ENCODE results near the gene C1orf226. TPM values are rescaled to one million over a fixed set of nuclear protein-coding genes. Genes with fewer than 3 reads are reported as not detected.
"Not testable (repeated sequence)": the region's sequence is repeated elsewhere in the genome, so short reads cannot be mapped to it uniquely, and the experiment has no call there.

Gene C1orf226
- 10 to 100 TPM; 13.2 to 25.8 (median 19.5) TPM for polyA plus RNA-seq (ENCODE audit: insufficient read length in 4 of 4)

- no peak for DNase-seq (ENCODE audit: low read depth in 4 of 4, low spot score in 2 of 4)
Measured at GRCh38 chr1:162381383-162381782, at the start of gene C1orf226. Gene C1orf226 (plus strand): TSS chr1:162381728. CDS start chr1:162381902, 174 bp downstream.

GRCh38 chr1:162333991-162334390 is 47.5 kb upstream of the C1orf226 start:
- no peak for DNase-seq (ENCODE audit: low read depth in 4 of 4, low spot score in 2 of 4)

- DNase-seq (ENCODE audit: low read depth in 4 of 4, low spot score in 2 of 4): no peak
Measured at GRCh38 chr1:162335126-162335525, 46.4 kb upstream of the C1orf226 start.

- no peak for DNase-seq (ENCODE audit: low read depth in 4 of 4, low spot score in 2 of 4)
Measured at GRCh38 chr1:162336621-162337285, 44.8 kb upstream of the C1orf226 start.

- no peak for DNase-seq (ENCODE audit: low read depth in 4 of 4, low spot score in 2 of 4)
Measured at GRCh38 chr1:162342452-162342983, 39.0 kb upstream of the C1orf226 start.

GRCh38 chr1:162343470-162343869 is 38.1 kb upstream of the C1orf226 start:
- no peak for DNase-seq (ENCODE audit: low read depth in 4 of 4, low spot score in 2 of 4)

GRCh38 chr1:162347281-162347680 is 34.2 kb upstream of the C1orf226 start:
- no peak for DNase-seq (ENCODE audit: low read depth in 4 of 4, low spot score in 2 of 4)

GRCh38 chr1:162349635-162350330 is 31.7 kb upstream of the C1orf226 start:
- peak in 2 of 4 donors; percentile 28 to 39 for DNase-seq (ENCODE audit: low read depth in 4 of 4, low spot score in 2 of 4)

GRCh38 chr1:162351246-162351842 is 30.2 kb upstream of the C1orf226 start:
- DNase-seq (ENCODE audit: low read depth in 4 of 4, low spot score in 2 of 4): no peak

GRCh38 chr1:162351874-162352273 is 29.7 kb upstream of the C1orf226 start:
- DNase-seq (ENCODE audit: low read depth in 4 of 4, low spot score in 2 of 4): not testable (repeated sequence)

GRCh38 chr1:162353078-162353477 is 28.4 kb upstream of the C1orf226 start:
- DNase-seq (ENCODE audit: low read depth in 4 of 4, low spot score in 2 of 4): no peak

- no peak for DNase-seq (ENCODE audit: low read depth in 4 of 4, low spot score in 2 of 4)
Measured at GRCh38 chr1:162353702-162354101, 27.8 kb upstream of the C1orf226 start.

GRCh38 chr1:162357681-162358266 is 23.8 kb upstream of the C1orf226 start:
- no peak for DNase-seq (ENCODE audit: low read depth in 4 of 4, low spot score in 2 of 4)

- DNase-seq (ENCODE audit: low read depth in 4 of 4, low spot score in 2 of 4): no peak
Measured at GRCh38 chr1:162358928-162359327, 22.6 kb upstream of the C1orf226 start.

GRCh38 chr1:162359523-162360236 is 21.8 kb upstream of the C1orf226 start:
- no peak for DNase-seq (ENCODE audit: low read depth in 4 of 4, low spot score in 2 of 4)

- DNase-seq (ENCODE audit: low read depth in 4 of 4, low spot score in 2 of 4): no peak
Measured at GRCh38 chr1:162360237-162360873, 21.2 kb upstream of the C1orf226 start.

- no peak for DNase-seq (ENCODE audit: low read depth in 4 of 4, low spot score in 2 of 4)
Measured at GRCh38 chr1:162360874-162361260, 20.7 kb upstream of the C1orf226 start.

GRCh38 chr1:162361349-162361748 is 20.2 kb upstream of the C1orf226 start:
- DNase-seq (ENCODE audit: low read depth in 4 of 4, low spot score in 2 of 4): no peak

GRCh38 chr1:162363823-162364222 is 17.7 kb upstream of the C1orf226 start:
- no peak for DNase-seq (ENCODE audit: low read depth in 4 of 4, low spot score in 2 of 4)

- DNase-seq (ENCODE audit: low read depth in 4 of 4, low spot score in 2 of 4): no peak
Measured at GRCh38 chr1:162364498-162364897, 17.0 kb upstream of the C1orf226 start.

Measured in left renal cortex interstitium (tissue), 4 donors.